Mesenchymal stem cell (in vitro differentiated cells and primary cell): ENCODE data around the gene CNIH1.
"Not testable (repeated sequence)": the region's sequence is repeated elsewhere in the genome, so short reads cannot be mapped to it uniquely, and the experiment has no call there.

Experiments
- DNase-seq: peaks from one replicate; pipeline ENCODE4 v3.0.0-alpha.2; 2013
- H2AFZ ChIP-seq: one replicate; pipeline ENCODE4 v1.6.1; 2013; ENCODE audit warnings: low read depth, mild to moderate bottlenecking, control low read depth, inconsistent platforms, low read length, moderate library complexity
- H2AK5ac ChIP-seq: 2 replicates; pipeline ENCODE4 v1.6.1; 2013; ENCODE audit warnings: low read length, moderate library complexity, mild to moderate bottlenecking, inconsistent platforms; ENCODE audit not compliant: severe bottlenecking
- H2BK120ac ChIP-seq: one replicate; pipeline ENCODE4 v1.6.1; 2013; ENCODE audit warnings: low read depth, mild to moderate bottlenecking, inconsistent platforms, low read length, moderate library complexity
- H2BK12ac ChIP-seq, 2 experiments: one replicate each; pipeline ENCODE4 v1.6.1; 2013; ENCODE audit warnings: inconsistent platforms in 2 of 2, low read length in 2 of 2, mild to moderate bottlenecking in 2 of 2, moderate library complexity in 2 of 2, control low read depth in 1 of 2
- H2BK15ac ChIP-seq: one replicate; pipeline ENCODE4 v1.6.1; 2013; ENCODE audit warnings: mild to moderate bottlenecking, low read depth, inconsistent platforms; ENCODE audit not compliant: poor library complexity, severe bottlenecking
- H2BK5ac ChIP-seq: 2 replicates; pipeline ENCODE4 v1.6.1; 2013; ENCODE audit warnings: low read depth, mild to moderate bottlenecking, low read length, control low read depth, inconsistent platforms; ENCODE audit not compliant: poor library complexity, severe bottlenecking
- H3K14ac ChIP-seq, 2 experiments: one replicate each; pipeline ENCODE4 v1.6.1; 2013; ENCODE audit warnings: inconsistent platforms in 2 of 2, low read length in 2 of 2, control low read depth in 1 of 2, mild to moderate bottlenecking in 1 of 2, moderate library complexity in 1 of 2
- H3K18ac ChIP-seq, 2 experiments: one replicate each; pipeline ENCODE4 v1.6.1; 2013; ENCODE audit warnings: inconsistent platforms in 2 of 2, low read length in 2 of 2, control low read depth in 1 of 2, low read depth in 1 of 2, mild to moderate bottlenecking in 1 of 2
- H3K23ac ChIP-seq, 2 experiments: one replicate each; pipeline ENCODE4 v1.6.1; 2013; ENCODE audit warnings: inconsistent platforms in 2 of 2, low read length in 2 of 2, mild to moderate bottlenecking in 2 of 2, moderate library complexity in 2 of 2, control low read depth in 1 of 2
- H3K27ac ChIP-seq: 2 replicates; pipeline ENCODE4 v1.5.1; 2013; ENCODE audit warnings: mild to moderate bottlenecking, moderate library complexity, low read length, control low read depth, inconsistent platforms; ENCODE audit not compliant: poor library complexity, severe bottlenecking
- H3K27me3 ChIP-seq, 2 experiments: 2 replicates each; pipeline versions ENCODE4 v1.6.1 to v1.7.0; 2013; ENCODE audit warnings: low read length in 2 of 2, mild to moderate bottlenecking in 2 of 2, moderate library complexity in 2 of 2, control low read depth in 1 of 2, inconsistent platforms in 1 of 2; ENCODE audit not compliant: control insufficient read depth in 1 of 2, insufficient read depth in 1 of 2
- H3K36me3 ChIP-seq, 2 experiments: 2 replicates each; pipeline versions ENCODE4 v1.6.1 to v1.7.0; 2013; ENCODE audit warnings: low read length in 2 of 2, control low read depth in 1 of 2, inconsistent platforms in 1 of 2, low read depth in 1 of 2, mild to moderate bottlenecking in 1 of 2; ENCODE audit not compliant: insufficient read depth in 2 of 2, control insufficient read depth in 1 of 2
- H3K4ac ChIP-seq, 2 experiments: one replicate each; pipeline ENCODE4 v1.6.1; 2013; ENCODE audit warnings: inconsistent platforms in 2 of 2, low read length in 2 of 2, mild to moderate bottlenecking in 2 of 2, moderate library complexity in 2 of 2, control low read depth in 1 of 2, low read depth in 1 of 2
- H3K4me1 ChIP-seq: 2 replicates; pipeline ENCODE4 v1.6.1; 2013; ENCODE audit warnings: low read depth, low read length, control low read depth; ENCODE audit not compliant: control insufficient read depth, insufficient read depth
- H3K4me2 ChIP-seq: 2 replicates; pipeline ENCODE4 v1.6.1; 2013; ENCODE audit warnings: low read length, mild to moderate bottlenecking, inconsistent platforms; ENCODE audit not compliant: poor library complexity, severe bottlenecking
- H3K4me3 ChIP-seq, 2 experiments: 2 replicates each; pipeline versions ENCODE4 v1.5.1 to v1.7.0; 2013; ENCODE audit warnings: low read length in 2 of 2, mild to moderate bottlenecking in 2 of 2, control low read depth in 1 of 2, low read depth in 1 of 2; ENCODE audit not compliant: insufficient read depth in 1 of 2
- H3K79me1 ChIP-seq: replicated peaks from 2 replicates; pipeline ENCODE4 v1.6.1; 2013; ENCODE audit warnings: mild to moderate bottlenecking, control low read depth, low read length, inconsistent platforms; ENCODE audit not compliant: poor library complexity, severe bottlenecking
- H3K9ac ChIP-seq: 2 replicates; pipeline ENCODE4 v1.7.0; 2013; ENCODE audit warnings: mild to moderate bottlenecking, low read length, moderate library complexity
- H3K9me3 ChIP-seq: 2 replicates; pipeline ENCODE4 v1.7.0; 2013; ENCODE audit warnings: mild to moderate bottlenecking, low read length; ENCODE audit not compliant: control insufficient read depth
- H4K8ac ChIP-seq: one replicate; pipeline ENCODE4 v1.6.1; 2013; ENCODE audit warnings: inconsistent platforms, mild to moderate bottlenecking, low read length, moderate library complexity
- H4K91ac ChIP-seq: one replicate; pipeline ENCODE4 v1.6.1; 2013; ENCODE audit warnings: mild to moderate bottlenecking, low read length, inconsistent platforms
- WGBS: methylation state at CpG from one replicate; pipeline ENCODE4 v1.1.7; 2013; ENCODE audit warnings: mixed read lengths; 5-methylcytosine and 5-hydroxymethylcytosine counted together

The CNIH1 gene

DNA sequence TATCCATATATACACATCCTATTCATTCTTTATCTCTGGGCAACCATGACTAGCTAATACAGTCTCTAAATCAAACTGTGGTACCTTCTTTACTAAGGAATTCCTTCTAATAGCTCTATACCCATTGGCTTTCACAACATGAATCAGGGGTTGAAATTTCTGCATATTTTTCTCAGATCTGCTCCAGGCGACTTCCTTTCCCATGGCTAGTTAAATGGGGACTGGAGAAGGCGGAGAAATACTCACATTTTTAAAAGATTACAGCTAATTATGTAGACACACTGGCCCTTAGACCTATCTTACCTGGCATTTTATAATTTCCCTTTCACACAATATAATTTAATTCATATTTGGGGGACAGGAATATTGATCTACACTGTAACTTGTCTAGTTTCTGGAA is 45.5 kb downstream of the CNIH1 start:
- peaks cover 7% of the 10 kb centered on the region for H3K4me1 ChIP-seq
- H3K9ac ChIP-seq, result no peak overlapping the region
- WGBS, result no CpG with 5 or more reads among the region's 2 CpGs
- H2BK120ac ChIP-seq, result no peak overlapping the region
- H3K4me2 ChIP-seq, result no peak overlapping the region
- H3K79me1 ChIP-seq, result peaks cover 18% of the 10 kb centered on the region
- H2BK15ac ChIP-seq, result no peak overlapping the region
- peaks cover 0 to 5% of the 10 kb centered on the region in 2 experiments for H3K36me3 ChIP-seq
- no peak overlapping the region for H2BK12ac ChIP-seq
- no peak overlapping the region for H2BK5ac ChIP-seq
- H3K18ac ChIP-seq, result no peak overlapping the region
- H4K8ac ChIP-seq, result no peak overlapping the region
- no peak overlapping the region for H3K4ac ChIP-seq
- no peaks in the 10 kb centered on the region for H3K9me3 ChIP-seq
- no peak overlapping the region for H3K27ac ChIP-seq
- H3K4me3 ChIP-seq, result no peak overlapping the region
- no peak overlapping the region for H2AFZ ChIP-seq
- H3K14ac ChIP-seq, result no peak overlapping the region
- no peak for DNase-seq
- H4K91ac ChIP-seq, result no peak overlapping the region
- H3K23ac ChIP-seq, result no peak overlapping the region
- no peak overlapping the region for H2AK5ac ChIP-seq
- peaks cover 0 to 7% of the 10 kb centered on the region in 2 experiments for H3K27me3 ChIP-seq

DNA sequence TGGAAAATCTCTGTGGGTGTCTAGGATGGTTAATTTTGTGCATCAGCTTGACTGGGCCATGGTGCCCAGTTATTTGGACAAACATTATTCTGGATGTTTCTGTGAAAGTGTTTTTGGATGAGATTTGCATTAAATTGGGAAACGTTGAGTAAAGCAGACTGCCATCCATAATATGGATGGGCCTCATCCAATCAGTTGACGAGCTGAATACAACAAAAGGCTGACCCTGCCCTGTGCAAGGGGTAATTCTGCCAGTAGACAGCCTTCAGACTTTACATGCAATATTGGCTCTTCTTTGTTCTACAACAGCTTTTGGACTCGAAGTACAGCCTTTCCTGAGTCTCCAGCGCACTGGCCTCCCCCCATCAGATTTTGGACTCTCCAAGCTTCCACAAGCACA is 45.9 kb downstream of the CNIH1 start:
- peaks cover 0 to 5% of the 10 kb centered on the region in 2 experiments for H3K36me3 ChIP-seq
- DNase-seq, result no peak
- no peak overlapping the region for H4K91ac ChIP-seq
- no peaks in the 10 kb centered on the region for H3K9me3 ChIP-seq
- no peak overlapping the region for H3K18ac ChIP-seq
- no peak overlapping the region for H3K23ac ChIP-seq
- H3K14ac ChIP-seq, result no peak overlapping the region
- H3K27me3 ChIP-seq, result peaks cover 0 to 7% of the 10 kb centered on the region in 2 experiments
- H3K4me2 ChIP-seq, result no peak overlapping the region
- no peak overlapping the region for H2BK5ac ChIP-seq
- H2AFZ ChIP-seq, result no peak overlapping the region
- H2BK120ac ChIP-seq, result no peak overlapping the region
- H2BK12ac ChIP-seq, result no peak overlapping the region
- H3K4me1 ChIP-seq, result peaks cover 7% of the 10 kb centered on the region
- H3K4me3 ChIP-seq, result no peak overlapping the region
- no peak overlapping the region for H3K9ac ChIP-seq
- WGBS, result 85% methylated on average over 4 of the region's 4 CpGs
- no peak overlapping the region for H3K27ac ChIP-seq
- no peak overlapping the region for H2BK15ac ChIP-seq
- no peak overlapping the region for H3K4ac ChIP-seq
- no peak overlapping the region for H2AK5ac ChIP-seq
- no peak overlapping the region for H4K8ac ChIP-seq
- peaks cover 18% of the 10 kb centered on the region for H3K79me1 ChIP-seq

DNA sequence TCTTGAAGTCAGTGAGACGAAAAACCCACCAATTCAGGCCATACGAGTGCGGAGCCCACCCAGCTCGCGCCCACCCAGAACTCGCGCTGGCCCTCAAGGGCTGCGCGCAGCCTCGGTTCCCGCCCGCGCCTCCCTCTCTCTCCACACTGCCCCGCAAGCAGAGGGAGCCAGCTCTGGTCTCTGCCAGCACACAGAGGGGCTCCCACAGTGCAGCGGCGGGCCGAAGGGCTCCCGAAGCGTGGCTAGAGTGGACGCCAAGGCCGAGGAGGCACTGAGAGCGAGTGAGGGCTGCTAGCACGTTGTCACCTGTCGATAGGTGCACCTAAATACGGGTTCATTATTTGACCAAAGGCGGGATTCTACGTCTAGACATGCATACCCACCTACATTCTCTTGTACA is 46.6 kb downstream of the CNIH1 start:
- H3K4me1 ChIP-seq, result peaks cover 7% of the 10 kb centered on the region
- H3K9me3 ChIP-seq, result no peaks in the 10 kb centered on the region
- H2BK12ac ChIP-seq, result no peak overlapping the region
- H3K18ac ChIP-seq, result no peak overlapping the region
- no peak overlapping the region for H3K23ac ChIP-seq
- no peak overlapping the region for H2AFZ ChIP-seq
- H3K27ac ChIP-seq, result no peak overlapping the region
- no peak overlapping the region for H2BK120ac ChIP-seq
- H2BK15ac ChIP-seq, result no peak overlapping the region
- WGBS, result 96% methylated on average over 25 of the region's 27 CpGs
- no peak overlapping the region for H3K9ac ChIP-seq
- DNase-seq, result no peak
- no peak overlapping the region for H2BK5ac ChIP-seq
- H3K4me2 ChIP-seq, result no peak overlapping the region
- peaks cover 0 to 5% of the 10 kb centered on the region in 2 experiments for H3K36me3 ChIP-seq
- H3K79me1 ChIP-seq, result peaks cover 18% of the 10 kb centered on the region
- H3K14ac ChIP-seq, result no peak overlapping the region
- H3K4me3 ChIP-seq, result no peak overlapping the region
- H3K4ac ChIP-seq, result no peak overlapping the region
- H2AK5ac ChIP-seq, result no peak overlapping the region
- no peak overlapping the region for H4K8ac ChIP-seq
- H3K27me3 ChIP-seq, result peaks cover 0 to 7% of the 10 kb centered on the region in 2 experiments
- no peak overlapping the region for H4K91ac ChIP-seq

DNA sequence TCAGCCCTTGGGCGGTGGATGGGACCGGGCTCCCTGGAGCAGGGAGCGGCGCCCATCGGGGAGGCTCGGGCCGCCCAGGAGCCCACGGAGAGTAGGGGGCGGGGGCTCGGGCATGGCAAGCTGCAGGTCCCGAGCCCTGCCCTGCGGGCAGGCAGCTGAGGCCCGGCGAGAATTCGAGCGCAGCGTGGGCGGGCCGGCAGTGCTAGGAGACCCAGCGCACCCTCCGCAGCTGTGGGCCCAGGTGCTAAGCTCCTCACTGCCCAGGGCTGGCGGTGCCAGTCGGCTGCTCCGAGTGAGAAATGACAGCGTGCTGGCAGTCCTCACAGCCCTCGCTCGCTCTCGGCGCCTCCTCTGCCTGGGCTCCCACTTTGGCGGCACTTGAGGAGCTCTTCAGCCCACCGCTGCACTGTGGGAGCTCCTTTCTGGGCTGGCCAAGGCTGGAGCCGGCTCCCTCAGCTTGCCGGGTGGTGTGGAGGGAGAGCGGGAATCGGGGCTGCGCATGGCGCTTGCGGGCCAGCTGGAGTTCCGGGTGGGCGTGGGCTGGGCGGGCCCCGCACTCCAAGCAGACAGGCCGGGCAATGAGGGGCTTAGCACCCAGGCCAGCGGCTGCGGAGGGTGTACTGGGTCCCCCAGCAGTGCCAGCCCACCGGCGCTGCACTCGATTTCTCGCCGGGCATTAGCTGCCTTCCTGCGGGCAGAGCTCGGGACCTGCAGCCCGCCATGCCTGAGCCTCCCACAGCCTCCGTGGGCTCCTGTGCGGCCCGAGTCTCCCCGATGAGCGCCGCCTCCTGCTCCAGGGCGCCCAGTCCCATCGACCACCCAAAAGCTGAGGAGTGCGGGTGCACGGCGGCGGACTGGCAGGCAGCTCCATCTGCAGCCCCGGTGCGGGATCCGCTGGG is 47.9 kb downstream of the CNIH1 start:
- H3K18ac ChIP-seq, H3K4me2 ChIP-seq, H3K23ac ChIP-seq, H3K79me1 ChIP-seq, H3K9ac ChIP-seq, H4K8ac ChIP-seq, H4K91ac ChIP-seq, H3K4me1 ChIP-seq, H2BK5ac ChIP-seq, H2BK15ac ChIP-seq, H3K14ac ChIP-seq, H3K4me3 ChIP-seq, H3K36me3 ChIP-seq, H3K9me3 ChIP-seq, H2BK12ac ChIP-seq, H3K4ac ChIP-seq, H2AFZ ChIP-seq, H2BK120ac ChIP-seq, H2AK5ac ChIP-seq, DNase-seq, H3K27ac ChIP-seq: not testable (repeated sequence)
- H3K27me3 ChIP-seq, result peaks cover 0 to 13% of the 10 kb centered on the region in 2 experiments
- WGBS, result 95% methylated on average over 62 of the region's 68 CpGs
